Glutamatergic neuron (in vitro differentiated cells): ENCODE results near the gene TEX11. TPM values are rescaled to one million over a fixed set of nuclear protein-coding genes. Genes with fewer than 3 reads are reported as not detected.
"Not testable (repeated sequence)": the region's sequence is repeated elsewhere in the genome, so short reads cannot be mapped to it uniquely, and the experiment has no call there.

Source experiments
- DNase-seq: peaks from one replicate; pipeline ENCODE4 v3.0.0; 2022
- H3K27ac Mint-ChIP-seq: one replicate; pipeline ENCODE4 v1.8.0; 2020; ENCODE audit warnings: mild to moderate bottlenecking, mixed read lengths, inconsistent platforms; ENCODE audit not compliant: unreplicated experiment
- H3K27me3 Mint-ChIP-seq: one replicate; pipeline ENCODE4 v1.8.0; 2020; ENCODE audit warnings: mild to moderate bottlenecking, moderate library complexity, mixed read lengths, inconsistent platforms; ENCODE audit not compliant: unreplicated experiment
- H3K36me3 Mint-ChIP-seq: one replicate; pipeline ENCODE4 v1.8.0; 2020; ENCODE audit warnings: mild to moderate bottlenecking, mixed read lengths, inconsistent platforms; ENCODE audit not compliant: unreplicated experiment
- H3K4me1 Mint-ChIP-seq: one replicate; pipeline ENCODE4 v1.8.0; 2020; ENCODE audit warnings: mild to moderate bottlenecking, low read depth, mixed read lengths, inconsistent platforms; ENCODE audit not compliant: unreplicated experiment
- H3K4me3 Mint-ChIP-seq: one replicate; pipeline ENCODE4 v1.8.0; 2020; ENCODE audit warnings: mild to moderate bottlenecking, mixed read lengths, inconsistent platforms; ENCODE audit not compliant: unreplicated experiment
- H3K9me3 Mint-ChIP-seq: one replicate; pipeline ENCODE4 v1.8.0; 2020; ENCODE audit warnings: mild to moderate bottlenecking, moderate library complexity, mixed read lengths, inconsistent platforms; ENCODE audit not compliant: unreplicated experiment
- total RNA-seq: library from RNA; stranded (reverse); fragmentation: NEBNext Ultra II Directional; extraction: Animal tissue kit (Norgen Biotek cat#: 25700); gene quantifications from one replicate; pipeline ENCODE4 v1.2.1, GENCODE V29; 2021; ENCODE audit not compliant: unreplicated experiment
- TF ChIP-seq, protein P1 (sequence below): fragments of 200-600 bp; sonication (generic); IDR thresholded peaks from one replicate; pipeline ENCODE4 v1.5.0; 2021; ENCODE audit not compliant: partially characterized antibody, unreplicated experiment

The TEX11 gene
- total RNA-seq, 1 donor from 2014 or later: not detected

- no peak for DNase-seq
- no peaks in the 10 kb centered on the region for H3K4me1 Mint-ChIP-seq
- no peaks in the 10 kb centered on the region for H3K9me3 Mint-ChIP-seq
- TF ChIP-seq, protein P1, sequence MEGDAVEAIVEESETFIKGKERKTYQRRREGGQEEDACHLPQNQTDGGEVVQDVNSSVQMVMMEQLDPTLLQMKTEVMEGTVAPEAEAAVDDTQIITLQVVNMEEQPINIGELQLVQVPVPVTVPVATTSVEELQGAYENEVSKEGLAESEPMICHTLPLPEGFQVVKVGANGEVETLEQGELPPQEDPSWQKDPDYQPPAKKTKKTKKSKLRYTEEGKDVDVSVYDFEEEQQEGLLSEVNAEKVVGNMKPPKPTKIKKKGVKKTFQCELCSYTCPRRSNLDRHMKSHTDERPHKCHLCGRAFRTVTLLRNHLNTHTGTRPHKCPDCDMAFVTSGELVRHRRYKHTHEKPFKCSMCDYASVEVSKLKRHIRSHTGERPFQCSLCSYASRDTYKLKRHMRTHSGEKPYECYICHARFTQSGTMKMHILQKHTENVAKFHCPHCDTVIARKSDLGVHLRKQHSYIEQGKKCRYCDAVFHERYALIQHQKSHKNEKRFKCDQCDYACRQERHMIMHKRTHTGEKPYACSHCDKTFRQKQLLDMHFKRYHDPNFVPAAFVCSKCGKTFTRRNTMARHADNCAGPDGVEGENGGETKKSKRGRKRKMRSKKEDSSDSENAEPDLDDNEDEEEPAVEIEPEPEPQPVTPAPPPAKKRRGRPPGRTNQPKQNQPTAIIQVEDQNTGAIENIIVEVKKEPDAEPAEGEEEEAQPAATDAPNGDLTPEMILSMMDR: no peak
- no peaks in the 10 kb centered on the region for H3K36me3 Mint-ChIP-seq
- peaks cover 2% of the 10 kb centered on the region for H3K27me3 Mint-ChIP-seq
- H3K27ac Mint-ChIP-seq: no peak overlapping the region
- H3K4me3 Mint-ChIP-seq: no peak overlapping the region
Observed at GRCh38 chrX:70605352-70605751, 303.2 kb downstream of the TEX11 start.

DNA sequence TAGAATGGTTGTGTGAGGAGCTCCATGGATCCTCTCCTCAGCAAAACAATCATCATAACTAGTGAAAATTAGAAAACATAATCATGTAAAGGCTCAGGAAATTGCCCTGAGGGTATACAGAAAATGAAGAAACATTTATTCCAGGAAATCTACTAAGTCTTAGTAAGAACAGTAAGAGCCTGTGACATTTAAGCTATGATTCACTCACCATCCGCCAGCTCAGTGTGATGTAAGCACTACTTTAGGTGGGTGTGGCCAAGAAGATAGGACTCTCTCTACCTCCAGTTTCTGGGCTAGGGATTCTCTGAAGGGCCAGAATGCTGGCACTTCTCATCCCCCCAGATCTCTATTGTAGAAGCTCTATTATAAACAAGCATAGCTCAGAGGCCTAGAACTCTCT lies 316.4 kb downstream of the TEX11 start:
- DNase-seq: no peak
- Mint-ChIP-seq H3K36me3 (no peaks in the 10 kb centered on the region), H3K4me1 (no peaks in the 10 kb centered on the region), H3K27me3 (no peaks in the 10 kb centered on the region), H3K4me3 (no peak overlapping the region), H3K9me3 (no peaks in the 10 kb centered on the region), H3K27ac (no peak overlapping the region)
- TF ChIP-seq, protein P1: no peak

DNA sequence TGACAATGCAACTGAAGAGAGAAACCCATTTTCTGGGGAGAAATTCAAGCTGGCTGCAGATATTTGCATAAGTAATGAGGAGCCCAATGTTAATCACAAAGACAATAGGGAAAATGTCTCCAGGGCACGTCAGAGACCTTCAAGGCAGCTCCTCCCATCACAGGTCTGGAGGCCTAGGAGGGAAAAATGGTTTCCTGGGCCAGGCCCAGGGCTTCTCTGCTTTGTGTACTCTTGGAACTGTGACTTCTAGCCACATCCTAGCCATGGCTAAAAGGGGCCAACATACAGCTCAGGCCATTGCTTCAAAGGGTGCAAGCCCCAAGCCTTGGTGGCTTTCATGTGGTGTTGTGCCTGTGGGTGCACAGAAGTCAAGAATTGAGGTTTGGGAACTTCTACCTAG lies 321.4 kb downstream of the TEX11 start:
- not testable (repeated sequence) for DNase-seq, H3K27ac Mint-ChIP-seq, H3K4me1 Mint-ChIP-seq, H3K9me3 Mint-ChIP-seq, H3K4me3 Mint-ChIP-seq, H3K36me3 Mint-ChIP-seq, H3K27me3 Mint-ChIP-seq

- Mint-ChIP-seq H3K9me3 (no peaks in the 10 kb centered on the region), H3K4me3 (no peak overlapping the region), H3K36me3 (no peaks in the 10 kb centered on the region), H3K4me1 (no peaks in the 10 kb centered on the region), H3K27me3 (peaks cover 2% of the 10 kb centered on the region), H3K27ac (no peak overlapping the region)
- TF ChIP-seq, protein P1: no peak
- DNase-seq: no peak
Observed at GRCh38 chrX:70577442-70577841, 331.1 kb downstream of the TEX11 start.

DNA sequence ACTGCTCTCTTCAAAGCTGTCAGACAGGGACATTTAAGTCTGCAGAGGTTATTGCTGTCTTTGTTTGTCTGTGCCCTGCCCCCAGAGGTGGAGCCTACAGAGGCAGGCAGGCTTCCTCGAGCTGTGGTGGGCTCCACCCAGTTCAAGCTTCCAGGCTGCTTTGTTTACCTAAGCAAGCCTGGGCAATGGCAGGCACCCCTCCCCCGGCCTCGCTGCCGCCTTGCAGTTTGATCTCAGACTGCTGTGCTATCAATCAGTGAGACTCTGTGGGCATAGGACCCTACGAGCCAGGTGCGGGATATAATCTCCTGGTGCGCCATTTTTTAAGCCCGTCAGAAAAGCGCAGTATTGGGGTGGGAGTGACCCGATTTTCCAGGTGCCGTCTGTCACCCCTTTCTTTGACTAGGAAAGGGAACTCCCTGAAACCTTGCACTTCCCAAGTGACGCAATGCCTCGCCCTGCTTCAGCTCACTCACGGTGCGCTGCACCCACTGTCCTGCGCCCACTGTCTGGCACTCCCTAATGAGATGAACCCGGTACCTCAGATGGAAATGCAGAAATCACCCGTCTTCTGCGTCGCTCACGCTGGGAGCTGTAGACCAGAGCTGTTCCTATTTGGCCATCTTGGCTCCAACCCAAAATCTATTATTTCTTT lies 338.5 kb downstream of the TEX11 start:
- not testable (repeated sequence) for H3K4me1 Mint-ChIP-seq, DNase-seq, H3K27me3 Mint-ChIP-seq, H3K4me3 Mint-ChIP-seq, H3K36me3 Mint-ChIP-seq, H3K9me3 Mint-ChIP-seq, H3K27ac Mint-ChIP-seq

DNA sequence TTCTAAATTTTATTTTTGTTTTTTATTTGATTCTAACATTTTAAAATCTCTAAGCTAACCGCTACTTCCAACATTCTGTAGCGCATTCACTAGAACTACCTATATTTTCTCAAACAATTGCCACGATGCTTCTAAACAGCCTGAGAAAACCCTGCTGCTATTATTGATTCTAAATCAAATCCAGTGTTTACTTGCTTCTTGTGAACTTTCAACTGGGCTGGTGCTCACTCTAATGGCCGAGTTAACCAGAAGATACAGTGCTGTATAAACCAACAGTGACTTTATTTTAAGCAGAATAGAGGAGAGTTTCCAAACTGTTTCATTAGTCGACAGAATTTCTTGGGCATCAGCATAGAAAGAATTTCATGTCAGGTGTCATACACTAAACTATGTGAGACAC lies 353.6 kb downstream of the TEX11 start:
- DNase-seq: no peak
- H3K27me3 Mint-ChIP-seq: no peaks in the 10 kb centered on the region
- peaks cover 3% of the 10 kb centered on the region for H3K9me3 Mint-ChIP-seq
- H3K36me3 Mint-ChIP-seq: no peaks in the 10 kb centered on the region
- H3K27ac Mint-ChIP-seq: no peak overlapping the region
- H3K4me1 Mint-ChIP-seq: no peaks in the 10 kb centered on the region
- no peak overlapping the region for H3K4me3 Mint-ChIP-seq
- TF ChIP-seq, protein P1: no peak
